Thyroid gland (tissue), 4 donors: ENCODE data around the gene COL23A1. TPM values are rescaled to one million over a fixed set of nuclear protein-coding genes. Genes with fewer than 3 reads are reported as not detected.

Experiments
- DNase-seq, 2 donors: peaks; one replicate each; pipeline ENCODE4 v3.0.0-alpha.2; 2019
- H3K27ac ChIP-seq, 3 donors: fragments of 200-600 bp; sonication (generic); 1 replicate in 2 of 3; 2 replicates in 1 of 3; pipeline ENCODE4 v1.5.1; 2016 to 2019; ENCODE audit warnings: mild to moderate bottlenecking in 1 of 3, moderate library complexity in 1 of 3
- H3K27me3 ChIP-seq: fragments of 200-600 bp; sonication (generic); one replicate; pipeline ENCODE4 v1.5.1; 2019
- H3K36me3 ChIP-seq, 2 donors: fragments of 200-600 bp; sonication (generic); one replicate each; pipeline ENCODE4 v1.5.1; 2016 to 2019
- H3K4me1 ChIP-seq, 2 donors: fragments of 200-600 bp; sonication (generic); one replicate each; pipeline ENCODE4 v1.5.1; 2017 to 2019
- H3K4me3 ChIP-seq, 3 donors: fragments of 200-600 bp; sonication (generic); replicated peaks in 1 of 3; 1 replicate in 2 of 3; 2 replicates in 1 of 3; pipeline ENCODE4 v1.5.1; 2016; ENCODE audit warnings: mild to moderate bottlenecking in 1 of 3
- H3K9me3 ChIP-seq: fragments of 200-600 bp; sonication (generic); one replicate; pipeline ENCODE4 v1.5.1; 2017
- POLR2A ChIP-seq, 2 donors: fragments of 450-650 bp; IDR thresholded peaks; one replicate each; pipeline ENCODE4 v1.6.1; 2017; ENCODE audit warnings: antibody characterized with exemption in 2 of 2, mild to moderate bottlenecking in 2 of 2, moderate library complexity in 1 of 2
- WGBS, 2 donors: methylation state at CpG; one replicate each; pipeline ENCODE4 v1.1.5; 2017; 5-methylcytosine and 5-hydroxymethylcytosine counted together
- intact Hi-C: fragments of 100-400 bp; cut with DNase I; formaldehyde crosslinking; loops from one replicate; pipeline ENCODE4 v1.15.1; 2023
- total RNA-seq, 4 donors: library from RNA; depleted of rRNA; stranded (reverse); fragments of >200 nt; gene quantifications; one replicate each; pipeline ENCODE4 v1.2.3, GENCODE V29; 2016
- TF ChIP-seq, protein P1 (sequence below), 6 experiments: fragments of 200-600 bp in 3 of 6; fragments of 450-650 bp in 3 of 6; sonication (generic) in 3 of 6; IDR thresholded peaks; one replicate each; pipeline ENCODE4 v1.5.1; 2016 to 2019; ENCODE audit warnings: antibody characterized with exemption in 6 of 6, mild to moderate bottlenecking in 2 of 6, inconsistent platforms in 1 of 6, moderate library complexity in 1 of 6

COL23A1 gene
- total RNA-seq, 4 donors from 2014 or later: 76.6 to 108 (median 95.7) TPM

- Histone ChIP-seq H3K27me3 (no peaks in the 10 kb centered on the region), H3K4me1 (peaks cover 14 to 31% of the 10 kb centered on the region in 2 donors), H3K36me3 (no peaks in the 10 kb centered on the region), H3K4me3 (no peak overlapping the region), H3K27ac (peak overlapping the region; percentile 59 to 65 (median 65)), H3K9me3 (no peaks in the 10 kb centered on the region)
- intact Hi-C loops: no loop called here
- WGBS, 2 donors: 33 to 46% methylated on average over 6 to 12 of the region's 12 CpGs
- DNase-seq: peak; percentile 90 to 92
- TF ChIP-seq POLR2A (IDR thresholded peaks at IDR 0.05): peak in 1 of 2 donors; percentile 14
- TF ChIP-seq, protein P1, sequence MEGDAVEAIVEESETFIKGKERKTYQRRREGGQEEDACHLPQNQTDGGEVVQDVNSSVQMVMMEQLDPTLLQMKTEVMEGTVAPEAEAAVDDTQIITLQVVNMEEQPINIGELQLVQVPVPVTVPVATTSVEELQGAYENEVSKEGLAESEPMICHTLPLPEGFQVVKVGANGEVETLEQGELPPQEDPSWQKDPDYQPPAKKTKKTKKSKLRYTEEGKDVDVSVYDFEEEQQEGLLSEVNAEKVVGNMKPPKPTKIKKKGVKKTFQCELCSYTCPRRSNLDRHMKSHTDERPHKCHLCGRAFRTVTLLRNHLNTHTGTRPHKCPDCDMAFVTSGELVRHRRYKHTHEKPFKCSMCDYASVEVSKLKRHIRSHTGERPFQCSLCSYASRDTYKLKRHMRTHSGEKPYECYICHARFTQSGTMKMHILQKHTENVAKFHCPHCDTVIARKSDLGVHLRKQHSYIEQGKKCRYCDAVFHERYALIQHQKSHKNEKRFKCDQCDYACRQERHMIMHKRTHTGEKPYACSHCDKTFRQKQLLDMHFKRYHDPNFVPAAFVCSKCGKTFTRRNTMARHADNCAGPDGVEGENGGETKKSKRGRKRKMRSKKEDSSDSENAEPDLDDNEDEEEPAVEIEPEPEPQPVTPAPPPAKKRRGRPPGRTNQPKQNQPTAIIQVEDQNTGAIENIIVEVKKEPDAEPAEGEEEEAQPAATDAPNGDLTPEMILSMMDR (IDR thresholded peaks at IDR 0.05): no peak
Observed at GRCh38 chr5:178389796-178390195, 200.4 kb downstream of the COL23A1 start.

DNA sequence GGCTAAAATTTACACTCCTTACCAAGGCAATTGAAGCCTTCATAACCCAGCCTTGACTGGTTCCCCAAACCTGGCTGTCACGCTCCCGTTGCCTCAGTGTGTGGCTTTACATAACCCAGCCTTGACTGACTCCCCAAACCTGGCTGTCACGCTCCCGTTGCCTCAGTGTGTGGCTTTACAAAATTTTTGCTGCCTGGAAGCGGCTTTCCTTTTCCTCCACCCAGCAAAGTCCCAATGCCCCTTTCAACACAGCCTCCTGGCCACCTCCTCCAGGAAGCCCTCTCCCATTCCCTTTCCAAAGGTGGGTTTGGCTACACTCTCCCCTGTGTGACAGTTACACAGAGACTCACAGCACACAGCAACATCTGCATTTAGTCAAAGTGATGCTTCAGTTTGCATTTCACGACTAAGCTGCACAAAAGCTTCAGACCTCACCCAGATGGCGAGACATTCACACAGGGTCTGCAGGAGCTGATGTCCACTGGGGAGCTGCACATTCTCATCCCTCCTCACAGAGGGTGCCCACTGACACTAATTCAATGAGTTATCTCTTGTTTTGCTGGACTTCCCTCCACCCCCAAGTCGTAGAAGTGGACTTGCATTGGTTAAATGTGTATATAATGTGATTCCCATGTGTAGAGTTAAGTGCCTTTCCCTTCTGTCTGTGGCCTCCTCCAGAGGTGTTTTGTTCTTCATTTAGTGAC, 201.0 kb downstream of the COL23A1 start:
- Histone ChIP-seq H3K27ac (peak overlapping the region; percentile 59 to 65 (median 65)), H3K27me3 (no peaks in the 10 kb centered on the region), H3K36me3 (no peaks in the 10 kb centered on the region), H3K4me3 (no peak overlapping the region), H3K4me1 (peaks cover 14 to 29% of the 10 kb centered on the region in 2 donors), H3K9me3 (no peaks in the 10 kb centered on the region)
- no peak for TF ChIP-seq POLR2A (IDR thresholded peaks at IDR 0.05)
- TF ChIP-seq, protein P1 (IDR thresholded peaks at IDR 0.05): no peak
- intact Hi-C loops: no loop called here
- 74 to 76% methylated on average over 8 of the region's 8 CpGs for WGBS, 2 donors
- peak; percentile 38 to 51 for DNase-seq

GRCh38 chr5:178388386-178389025, 201.7 kb downstream of the COL23A1 start:
- peak; percentile 42 to 52 for DNase-seq
- Histone ChIP-seq H3K4me3 (no peak overlapping the region), H3K27me3 (no peaks in the 10 kb centered on the region), H3K4me1 (peaks cover 14 to 31% of the 10 kb centered on the region in 2 donors), H3K9me3 (no peaks in the 10 kb centered on the region), H3K36me3 (no peaks in the 10 kb centered on the region), H3K27ac (peak overlapping the region in 2 of 3 donors; percentile 26 to 36)
- no peak for TF ChIP-seq POLR2A (IDR thresholded peaks at IDR 0.05)
- TF ChIP-seq, protein P1 (IDR thresholded peaks at IDR 0.05): no peak
- WGBS, 2 donors: 76 to 80% methylated on average over 7 to 8 of the region's 8 CpGs
- intact Hi-C loops: no loop called here

- intact Hi-C loops: no loop called here
Observed at GRCh38 chr5:178387856-178388190, 202.4 kb downstream of the COL23A1 start.

More at GRCh38 chr5:178387856-178388190, 202.4 kb downstream of the COL23A1 start:
- DNase-seq: peak in 1 of 2 donors; percentile 3
- Histone ChIP-seq H3K36me3 (no peaks in the 10 kb centered on the region), H3K4me1 (peaks cover 21 to 38% of the 10 kb centered on the region in 2 donors), H3K4me3 (no peak overlapping the region), H3K27ac (no peak overlapping the region), H3K27me3 (no peaks in the 10 kb centered on the region), H3K9me3 (no peaks in the 10 kb centered on the region)
- TF ChIP-seq, protein P1 (IDR thresholded peaks at IDR 0.05): no peak
- TF ChIP-seq POLR2A (IDR thresholded peaks at IDR 0.05): no peak
- 85% methylated on average over 5 to 7 of the region's 7 CpGs for WGBS, 2 donors
